MM.1S (cell line): ENCODE results near the gene DACT2.

Experiments
- EZH2 ChIP-seq: fragments of 300-600 bp; sonication (generic); optimal IDR thresholded peaks from 2 replicates; pipeline ENCODE3; 2017; ENCODE audit warnings: low read depth, mild to moderate bottlenecking, antibody characterized with exemption, low read length, mixed read lengths
- EZH2phosphoT487 ChIP-seq: fragments of 300-600 bp; sonication (generic); IDR thresholded peaks from 2 replicates; pipeline ENCODE4 v1.6.1; 2018; ENCODE audit warnings: antibody characterized with exemption, low read length

DNA sequence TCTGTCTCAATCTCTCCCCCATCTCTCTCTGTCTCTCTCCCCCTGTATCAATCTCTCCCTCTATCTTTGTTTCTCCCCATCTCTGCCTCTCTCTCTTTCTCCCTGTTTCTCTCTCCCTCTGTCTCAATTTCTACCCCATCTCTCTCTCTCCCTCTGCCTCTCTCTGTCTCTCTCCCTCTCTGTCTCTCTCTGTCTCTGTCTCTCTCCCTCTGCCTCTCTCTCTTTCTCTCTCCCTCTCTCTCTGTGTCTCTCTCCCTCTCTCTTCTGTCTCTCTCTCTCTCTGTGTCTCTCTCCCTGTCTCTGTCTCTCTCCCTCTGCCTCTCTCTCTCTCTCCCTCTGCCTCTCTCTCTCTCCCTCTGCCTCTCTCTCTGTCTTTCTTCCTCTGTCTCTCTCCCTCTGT lies 62.6 kb downstream of the DACT2 start:
- TF ChIP-seq EZH2, result no peak
- TF ChIP-seq EZH2phosphoT487, result no peak
